GM19455 (cell line): Measurements from ENCODE around the gene NRF1.

ENCODE experiments used
- ATAC-seq: cut with Tn5 transposase; IDR thresholded peaks from one replicate; pipeline ENCODE4 v1.9.1; 2021; ENCODE audit not compliant: unreplicated experiment

NRF1 gene

DNA sequence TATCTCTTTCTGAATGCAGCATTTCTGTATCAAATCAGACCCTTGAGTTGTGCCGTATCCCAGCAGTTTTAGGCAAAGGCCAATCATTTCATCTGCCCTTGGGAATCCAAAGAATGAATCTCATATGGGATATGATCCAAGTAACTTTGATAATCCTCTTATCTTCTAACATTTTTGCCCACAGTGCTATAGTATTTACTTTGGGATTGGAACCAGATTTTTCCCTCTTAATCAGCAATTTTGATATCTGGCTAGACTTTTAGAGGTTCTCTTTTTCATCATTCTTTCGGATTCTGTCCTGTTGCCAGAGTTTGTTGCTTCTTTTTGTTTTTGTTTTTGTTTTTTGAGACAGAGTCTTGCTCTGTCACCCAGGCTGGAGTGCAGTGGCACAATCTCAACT is 118.0 kb downstream of the NRF1 start:
- ATAC-seq, result no peak

- ATAC-seq, result no peak
Observed at GRCh38 chr7:129730159-129730558, 118.6 kb downstream of the NRF1 start.

DNA sequence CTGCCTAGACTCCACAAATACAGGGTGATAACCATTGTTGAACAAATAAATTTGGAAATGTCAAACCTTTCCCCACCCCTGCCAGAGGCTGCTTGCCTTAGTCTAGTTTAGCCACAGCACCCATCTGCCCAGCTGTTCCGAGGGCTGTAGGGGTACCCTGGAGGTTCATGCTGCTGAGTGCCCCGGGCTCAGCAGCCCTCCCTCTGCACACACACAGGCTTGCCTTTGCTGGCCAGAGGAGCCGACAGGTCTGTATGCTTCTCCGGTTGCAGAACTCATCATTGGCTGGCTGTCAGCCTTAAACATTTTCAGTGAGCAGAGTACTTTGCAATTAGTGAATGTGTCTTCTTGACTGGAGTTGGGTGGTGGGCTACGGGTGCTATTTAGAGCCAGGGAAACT is 122.9 kb downstream of the NRF1 start:
- ATAC-seq, result no peak

GRCh38 chr7:129739427-129739826 is 127.9 kb downstream of the NRF1 start:
- ATAC-seq, result no peak

DNA sequence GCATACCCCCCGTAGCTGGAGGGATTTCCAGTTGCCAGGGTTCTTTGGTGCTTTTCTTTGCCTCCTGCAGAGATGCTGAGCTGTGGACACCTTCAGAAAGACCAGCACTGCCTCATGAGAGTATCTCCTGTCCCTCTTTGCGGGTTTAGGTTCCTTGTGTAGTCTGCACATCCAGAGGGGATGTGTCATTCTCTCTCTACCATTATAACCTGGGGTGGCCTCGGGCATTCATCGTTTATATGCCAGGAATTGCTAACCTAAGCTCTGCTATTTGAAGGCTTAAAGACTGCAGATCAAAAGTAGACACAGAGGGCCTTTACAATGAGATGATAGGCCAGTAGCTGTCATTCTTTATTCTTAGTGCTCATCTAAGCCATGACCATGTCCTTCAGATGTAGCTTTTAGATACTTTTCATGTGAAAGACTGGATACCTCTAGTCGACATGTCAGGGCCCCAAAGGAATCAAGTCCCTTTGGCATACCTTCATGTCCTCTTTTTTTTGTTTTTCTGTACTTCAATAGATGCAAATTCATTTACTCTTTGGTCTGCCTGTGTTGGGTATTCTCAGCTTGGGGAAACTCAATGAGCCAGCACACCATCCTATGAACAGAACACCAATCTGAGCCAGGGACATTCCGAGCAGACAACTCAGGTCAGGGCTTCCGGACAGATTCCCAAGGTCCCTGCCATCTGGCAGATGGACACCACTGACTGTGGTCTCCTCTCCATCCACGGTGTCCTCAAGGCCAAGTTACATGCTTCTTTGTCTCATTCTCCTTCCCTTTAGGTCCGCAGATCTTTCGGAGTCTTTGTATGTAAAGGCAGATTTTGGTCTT is 129.3 kb downstream of the NRF1 start:
- no peak for ATAC-seq

- ATAC-seq, result no peak
Observed at GRCh38 chr7:129741743-129742213, 130.3 kb downstream of the NRF1 start.

DNA sequence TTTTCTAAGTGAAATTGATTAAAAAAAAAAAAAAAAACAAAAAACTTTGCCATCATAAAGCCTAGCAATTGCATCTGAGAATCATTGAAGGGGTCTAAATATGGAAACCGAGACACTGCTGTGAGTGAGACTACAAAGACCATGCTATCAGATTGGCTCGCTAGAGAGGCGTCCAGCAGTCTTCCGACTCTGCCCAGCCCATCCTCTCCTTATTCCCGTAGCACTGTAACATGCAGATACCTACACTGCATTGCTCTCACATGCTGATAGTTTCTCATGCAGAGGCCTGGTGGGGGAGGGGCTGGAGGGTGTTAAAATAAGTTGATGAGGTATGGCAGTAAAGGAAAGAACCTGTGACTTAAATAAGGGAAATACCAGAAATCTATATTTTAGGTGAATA is 130.7 kb downstream of the NRF1 start:
- no peak for ATAC-seq

GRCh38 chr7:129746857-129747529 is 135.5 kb downstream of the NRF1 start:
- ATAC-seq, result no peak

DNA sequence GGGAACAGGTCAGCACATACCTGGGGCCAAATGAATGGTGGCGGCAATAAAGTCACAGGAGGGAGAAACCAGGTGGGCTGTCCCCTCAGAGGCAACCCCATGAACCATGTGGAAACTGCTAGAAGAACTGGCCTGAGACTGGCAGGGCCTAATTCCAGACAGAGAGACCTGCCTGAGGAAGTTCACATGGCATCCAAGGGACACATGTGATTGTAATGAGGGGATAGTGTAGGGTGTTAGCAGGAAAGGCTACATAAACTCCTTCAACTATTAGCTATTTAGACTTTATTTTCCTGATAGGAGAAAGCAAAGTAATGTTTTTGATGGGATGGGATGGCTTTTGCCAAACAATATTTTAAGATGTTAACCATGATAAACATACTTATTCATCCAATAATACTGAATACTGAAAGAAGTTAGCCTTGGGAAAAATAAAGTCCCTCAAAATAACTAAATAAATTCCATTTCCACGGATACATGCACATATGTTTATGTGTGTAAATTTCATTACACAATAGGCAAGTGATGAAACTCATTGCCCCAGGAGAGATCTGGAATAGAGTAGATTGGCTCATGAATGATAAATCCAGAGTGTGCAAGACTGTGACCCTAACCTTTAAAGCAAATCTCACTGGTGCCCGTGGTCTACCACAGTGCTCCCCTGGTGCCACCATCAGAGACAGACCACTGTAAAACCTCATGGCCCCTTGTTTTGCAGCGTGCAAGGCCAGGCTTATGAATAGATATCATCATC is 137.0 kb downstream of the NRF1 start:
- no peak for ATAC-seq

GRCh38 chr7:129750091-129750490 is 138.6 kb downstream of the NRF1 start:
- ATAC-seq, result no peak

GRCh38 chr7:129750501-129750900 is 139.0 kb downstream of the NRF1 start:
- no peak for ATAC-seq

- ATAC-seq, result no peak
Observed at GRCh38 chr7:129751916-129752315, 140.4 kb downstream of the NRF1 start.

GRCh38 chr7:129752760-129753159 is 141.2 kb downstream of the NRF1 start:
- ATAC-seq, result no peak

GRCh38 chr7:129754406-129754805 is 142.9 kb downstream of the NRF1 start:
- no peak for ATAC-seq

- ATAC-seq, result no peak
Observed at GRCh38 chr7:129757991-129758390, 146.5 kb downstream of the NRF1 start.

DNA sequence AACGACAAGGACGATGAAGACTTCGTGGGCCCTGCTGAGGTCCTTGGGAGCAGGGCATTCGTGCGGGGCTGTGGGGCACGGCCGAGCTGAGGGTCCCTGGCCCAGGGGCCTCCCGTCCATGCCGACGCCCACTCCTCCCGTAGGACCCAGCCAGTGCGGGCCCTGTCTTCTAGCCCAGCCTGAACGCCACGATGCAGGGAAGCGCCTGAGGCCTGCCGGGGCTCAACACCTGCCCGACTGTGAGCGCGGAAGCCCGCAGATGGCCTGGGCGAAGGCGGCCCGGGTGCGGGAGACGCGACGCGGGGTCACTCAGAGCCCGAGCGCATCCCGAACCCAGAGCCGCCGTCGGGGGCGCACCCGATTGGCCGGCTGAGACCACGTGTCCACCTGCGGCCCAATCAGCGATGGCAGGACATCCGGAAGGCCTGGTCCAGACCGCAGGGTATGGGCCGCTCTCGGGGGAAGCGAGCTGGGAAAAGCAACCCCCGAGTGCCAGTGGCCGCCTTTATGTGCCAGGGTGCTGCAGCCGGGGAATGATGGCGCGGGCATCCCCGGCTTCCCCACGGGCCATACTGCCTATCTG is 151.0 kb downstream of the NRF1 start:
- no peak for ATAC-seq

DNA sequence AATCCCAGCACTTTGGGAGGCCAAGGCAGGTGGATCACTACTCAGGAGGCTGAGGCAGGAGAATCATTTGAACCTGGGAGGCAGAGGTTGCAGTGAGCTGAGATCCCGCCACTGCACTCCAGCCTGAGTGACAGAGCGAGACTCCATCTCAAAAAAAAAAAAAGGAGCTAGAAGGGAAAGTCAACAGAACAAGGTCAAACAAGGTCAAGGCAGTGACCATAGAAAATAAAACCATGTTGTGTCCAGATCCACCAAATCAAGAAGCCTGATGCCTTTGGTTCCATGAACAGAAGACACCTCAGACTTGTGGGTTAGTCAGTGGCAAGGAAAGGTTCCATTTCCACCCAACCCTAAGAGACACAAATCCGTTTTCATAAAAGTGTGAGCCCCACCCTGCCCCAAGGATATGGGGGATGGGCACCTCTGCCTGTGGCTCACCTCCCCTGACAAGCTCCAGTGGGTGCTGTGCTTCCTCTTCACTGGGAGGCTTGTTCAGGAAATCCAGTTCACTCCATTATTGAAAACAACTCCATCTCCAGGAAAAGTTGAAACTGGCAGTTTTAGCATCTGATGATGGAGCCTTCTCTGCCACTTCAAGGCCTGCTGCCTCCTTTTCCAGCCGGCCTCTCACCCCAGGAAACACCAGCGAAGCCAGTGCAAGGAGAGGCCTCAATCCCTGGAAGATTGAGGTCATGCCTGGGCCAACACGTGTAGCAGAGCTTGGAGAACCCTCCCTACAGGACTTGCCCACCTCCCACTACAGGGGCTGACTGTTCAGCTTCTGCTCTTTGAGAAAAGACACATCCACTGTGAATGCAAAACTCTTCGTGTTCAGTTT is 152.9 kb downstream of the NRF1 start:
- no peak for ATAC-seq

DNA sequence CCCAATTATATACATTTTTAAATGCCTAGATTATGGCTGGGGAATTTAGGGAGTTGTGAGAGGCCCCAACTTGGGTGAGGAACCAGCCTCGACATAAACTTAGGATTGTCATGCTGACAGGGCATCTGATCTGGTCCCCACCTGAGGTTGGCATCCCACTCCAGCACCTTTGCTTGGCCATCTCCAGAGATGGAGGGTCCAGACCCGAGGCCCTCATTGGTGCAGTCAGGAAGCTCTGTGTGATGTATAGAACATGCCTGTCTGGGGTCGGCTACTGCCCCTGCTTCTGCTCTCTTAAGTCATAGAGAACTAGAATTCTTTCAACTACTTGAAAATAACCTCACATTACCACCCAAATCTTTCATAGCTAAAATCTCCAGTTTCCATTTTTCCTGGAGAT is 153.8 kb downstream of the NRF1 start:
- ATAC-seq, result no peak

- no peak for ATAC-seq
Observed at GRCh38 chr7:129767120-129768015, 155.8 kb downstream of the NRF1 start.
